Dedifferentiated amniotic fluid mesenchymal stem cell (primary cell): Measurements from ENCODE around the gene MMP28.
A peak's percentile ranks its signal among the peaks of the same experiment; 100 is the strongest.
"Not testable (repeated sequence)": the region's sequence is repeated elsewhere in the genome, so short reads cannot be mapped to it uniquely, and the experiment has no call there.

Experiments used
- DNase-seq: peaks from one replicate; pipeline ENCODE4 v3.0.0-alpha.2; 2016; ENCODE audit errors: extremely low spot score

Gene MMP28

DNA sequence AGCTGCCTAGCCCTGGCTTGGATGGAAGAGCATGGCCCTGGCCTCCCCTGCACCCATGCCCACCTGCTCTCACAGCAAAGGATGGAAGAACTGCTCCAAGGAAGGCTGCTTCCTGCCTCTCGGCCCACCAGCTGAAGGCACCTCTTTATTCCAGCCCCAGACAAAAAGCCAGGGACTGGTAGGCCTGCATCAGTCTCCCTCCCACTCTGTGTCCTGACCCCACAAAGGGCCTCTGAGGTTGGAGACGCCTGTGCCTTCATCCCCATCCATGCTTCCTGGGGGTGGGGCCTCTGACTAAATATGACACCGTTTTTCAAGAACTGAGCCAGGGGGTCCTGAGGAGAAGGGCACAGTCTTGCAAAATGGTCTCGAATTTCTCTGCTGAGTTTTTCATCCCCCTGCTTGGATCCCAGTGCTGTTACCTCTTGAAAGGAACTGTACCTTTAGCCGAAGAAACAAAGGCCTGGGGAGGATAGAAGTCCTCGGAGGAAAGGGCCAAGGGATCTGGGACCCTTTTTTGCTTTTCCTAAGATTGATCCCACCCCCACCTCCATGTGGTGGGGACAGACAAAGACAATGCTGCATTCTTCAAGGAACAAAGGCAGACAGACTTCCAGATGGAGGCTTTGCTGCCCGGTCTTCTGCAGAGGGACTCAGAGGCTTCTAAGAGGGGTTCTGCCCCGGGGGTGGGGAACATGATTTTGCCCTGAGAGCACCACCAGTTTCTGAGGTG, 29.5 kb downstream of the MMP28 start:
- DNase-seq, result no peak

GRCh38 chr17:35765086-35765710, 30.2 kb downstream of the MMP28 start:
- DNase-seq, result no peak

DNA sequence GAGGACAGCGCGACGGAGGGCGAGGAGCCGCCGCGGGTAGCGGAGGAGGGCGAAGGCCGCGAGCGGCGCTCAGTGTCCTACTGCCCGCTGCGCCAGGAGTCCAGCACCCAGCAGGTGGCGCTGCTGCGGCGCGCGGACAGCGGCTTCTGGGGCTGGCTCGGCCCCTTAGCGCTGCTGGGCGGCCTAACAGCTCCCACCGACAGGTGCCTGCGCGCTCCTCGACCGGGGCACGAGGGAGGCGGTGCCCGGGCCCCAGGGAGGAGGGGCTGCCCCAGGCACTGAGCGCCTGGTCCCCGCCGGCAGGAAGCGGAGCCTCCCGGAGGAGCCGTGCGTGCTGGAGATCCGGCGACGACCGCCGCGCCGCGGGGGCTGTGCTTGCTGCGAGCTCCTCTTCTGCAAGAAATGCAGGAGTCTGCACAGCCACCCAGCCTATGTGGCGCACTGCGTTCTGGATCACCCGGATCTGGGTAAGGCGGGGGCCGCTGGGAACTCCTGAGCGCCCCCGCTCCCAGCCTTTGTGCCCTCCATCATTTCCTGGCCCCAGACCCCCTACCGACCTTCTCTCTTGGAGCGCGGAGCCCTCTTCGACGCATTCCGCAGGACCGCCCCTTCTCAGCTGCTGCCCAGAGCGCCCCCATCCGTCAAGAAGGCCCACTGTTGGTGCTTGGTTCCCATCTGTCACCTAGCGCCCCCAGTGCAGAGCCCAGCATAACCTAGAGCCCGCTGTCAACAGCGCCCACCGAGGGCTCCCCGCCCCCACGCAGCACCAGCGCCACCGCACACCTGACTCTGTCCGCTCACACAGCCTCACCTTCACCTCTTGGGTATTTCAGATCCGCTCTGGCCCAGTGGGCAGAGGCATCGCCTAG, 31.1 kb downstream of the MMP28 start:
- peak; percentile 47 for DNase-seq

DNA sequence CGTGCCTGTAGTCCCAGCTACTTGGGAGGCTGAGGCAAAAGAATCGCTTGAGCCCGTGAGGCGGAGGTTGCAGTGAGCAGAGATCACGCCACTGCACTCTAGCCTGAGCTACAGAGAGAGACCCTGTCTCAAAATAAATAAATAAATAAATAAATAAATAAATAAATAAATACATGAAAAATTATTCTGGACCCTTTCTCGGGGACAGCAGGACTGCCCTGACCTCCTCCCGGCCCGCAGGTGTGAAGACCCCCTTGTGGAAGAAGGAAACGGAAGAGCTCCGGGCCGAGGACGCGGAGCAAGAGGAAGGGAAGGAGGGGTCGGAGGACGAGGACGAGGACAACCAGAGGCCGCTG, 31.7 kb downstream of the MMP28 start:
- DNase-seq, result no peak

DNA sequence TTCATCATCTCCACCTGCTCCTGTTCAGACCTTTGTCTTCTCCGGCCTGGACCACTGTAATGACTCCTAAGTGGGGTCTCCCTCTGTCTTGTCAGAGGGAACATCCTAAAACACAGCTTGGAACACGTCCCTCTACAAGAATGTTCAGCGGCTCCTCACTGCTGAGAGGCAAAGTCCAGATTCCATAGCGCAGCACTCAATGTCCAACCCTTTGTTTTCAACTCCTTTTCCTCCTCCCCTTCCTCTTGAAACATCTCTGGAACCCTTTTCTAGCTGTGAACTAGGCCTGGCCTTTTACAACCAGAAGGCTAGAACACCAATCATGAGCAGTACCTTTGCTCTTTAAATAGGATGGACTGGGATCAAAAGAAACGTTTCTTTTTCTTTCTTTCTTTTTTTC, 33.8 kb downstream of the MMP28 start:
- no peak for DNase-seq

DNA sequence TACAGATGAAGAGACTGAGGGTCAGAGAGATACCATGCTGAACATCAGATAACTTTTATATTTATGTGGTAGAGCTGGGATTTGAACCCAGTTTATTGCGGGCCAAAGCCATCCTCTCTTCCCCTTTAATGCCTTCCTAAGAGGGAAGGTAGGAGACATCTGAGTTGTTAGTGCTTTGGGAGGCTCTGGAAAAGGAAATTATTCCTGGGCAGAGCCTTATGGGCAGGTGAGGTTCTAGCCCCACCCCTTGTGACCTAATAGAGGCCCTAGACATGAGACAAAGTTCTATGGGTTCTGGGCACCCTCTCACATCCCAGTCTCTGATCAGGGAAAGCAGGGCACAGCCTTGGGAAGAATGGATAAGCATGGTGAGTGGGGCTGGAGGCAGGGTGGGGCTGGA, 34.9 kb downstream of the MMP28 start, which contains the start of gene C17orf50:
Gene C17orf50 (plus strand): TSS at position 301 of the 400 bp plus-strand sequence. CDS start 55 bp downstream, at position 356.
- DNase-seq, result no peak

DNA sequence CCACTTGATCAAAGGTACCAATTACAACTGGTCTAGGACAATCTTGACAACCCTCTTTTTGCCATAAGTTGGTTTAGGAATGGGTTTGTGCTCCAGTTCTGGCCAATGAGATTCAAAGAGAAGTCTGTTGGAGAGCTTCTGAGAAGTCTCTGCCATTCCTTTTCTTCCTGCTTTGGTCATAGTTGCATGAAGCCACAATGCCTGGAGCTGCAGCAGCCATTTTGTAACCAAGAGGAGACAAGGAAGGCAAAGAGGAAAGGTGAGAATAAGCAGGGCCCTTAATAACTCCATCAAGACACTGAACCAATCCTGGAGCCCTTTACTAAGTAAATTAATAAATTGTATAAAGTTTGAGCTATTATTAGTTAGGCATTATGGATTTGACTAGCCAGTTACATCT, 38.2 kb downstream of the MMP28 start:
- no peak for DNase-seq

DNA sequence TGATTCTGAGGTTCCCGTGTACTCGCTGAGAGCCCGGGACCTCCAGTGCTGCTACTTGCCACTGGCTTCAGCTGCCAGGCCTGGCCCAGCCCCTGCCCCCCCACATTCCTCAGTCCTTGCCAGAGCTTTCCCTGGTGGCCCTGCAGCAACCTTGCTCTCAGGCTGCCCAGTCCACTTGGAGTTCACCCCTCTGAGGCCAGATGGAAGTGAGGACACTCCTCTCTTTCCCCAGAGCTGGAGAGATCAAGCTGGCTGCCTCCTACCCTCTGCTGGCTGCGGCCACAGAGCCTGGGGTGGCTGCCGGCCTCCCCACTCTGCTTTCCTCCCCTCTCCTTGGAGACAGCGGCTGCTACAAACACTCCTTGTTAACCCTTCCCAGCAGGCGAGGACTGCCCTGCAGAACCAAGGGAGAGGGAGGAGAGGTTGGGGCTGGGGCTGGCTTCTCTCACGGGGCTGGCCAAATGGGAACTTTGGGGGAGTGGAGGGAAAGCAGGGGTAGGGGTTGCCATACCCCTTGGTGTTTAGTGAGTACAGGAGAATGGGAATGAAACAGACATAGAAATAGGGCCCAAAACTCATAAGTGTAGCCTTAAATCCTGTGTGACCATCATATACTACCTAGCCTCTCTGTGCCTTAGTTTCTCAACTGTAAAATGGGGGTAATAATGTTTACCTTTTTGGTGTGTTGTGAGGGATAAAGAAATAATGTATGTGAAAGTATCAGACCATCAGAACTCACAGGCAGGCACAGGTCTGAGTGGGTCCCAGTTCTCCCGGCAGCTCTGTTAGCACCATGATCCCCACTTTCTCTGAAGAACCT, 42.3 kb downstream of the MMP28 start, which contains the start of gene GAS2L2:
Gene GAS2L2 (minus strand): TSS at position 295 of the 820 bp plus-strand sequence. CDS start 389 bp downstream, outside the sequence.
- DNase-seq, result no peak

DNA sequence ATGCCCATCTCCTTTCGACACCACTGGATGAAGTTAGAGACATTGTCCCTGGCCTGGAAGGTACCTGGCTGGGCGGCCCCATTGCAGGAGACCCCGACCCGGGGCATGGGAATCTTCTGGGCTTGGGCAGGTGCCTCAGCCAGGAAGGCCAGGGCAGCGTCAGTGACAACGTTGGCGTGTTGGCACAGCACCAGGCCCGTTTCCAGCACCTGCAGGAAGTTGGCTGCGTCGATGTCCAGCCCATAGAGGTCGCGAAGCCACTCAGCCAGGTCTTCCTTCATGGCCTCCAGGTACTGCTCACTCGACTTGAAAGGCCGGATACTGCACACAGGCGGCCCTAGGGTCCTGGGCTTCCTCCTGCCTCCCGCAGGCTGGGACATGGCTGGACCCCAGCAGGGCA, 43.0 kb downstream of the MMP28 start:
- no peak for DNase-seq

GRCh38 chr17:35751541-35751940, 43.9 kb downstream of the MMP28 start:
- not testable (repeated sequence) for DNase-seq

- DNase-seq, result no peak
These were observed 44.7 kb downstream of the MMP28 start for GRCh38 chr17:35750526-35751395.

DNA sequence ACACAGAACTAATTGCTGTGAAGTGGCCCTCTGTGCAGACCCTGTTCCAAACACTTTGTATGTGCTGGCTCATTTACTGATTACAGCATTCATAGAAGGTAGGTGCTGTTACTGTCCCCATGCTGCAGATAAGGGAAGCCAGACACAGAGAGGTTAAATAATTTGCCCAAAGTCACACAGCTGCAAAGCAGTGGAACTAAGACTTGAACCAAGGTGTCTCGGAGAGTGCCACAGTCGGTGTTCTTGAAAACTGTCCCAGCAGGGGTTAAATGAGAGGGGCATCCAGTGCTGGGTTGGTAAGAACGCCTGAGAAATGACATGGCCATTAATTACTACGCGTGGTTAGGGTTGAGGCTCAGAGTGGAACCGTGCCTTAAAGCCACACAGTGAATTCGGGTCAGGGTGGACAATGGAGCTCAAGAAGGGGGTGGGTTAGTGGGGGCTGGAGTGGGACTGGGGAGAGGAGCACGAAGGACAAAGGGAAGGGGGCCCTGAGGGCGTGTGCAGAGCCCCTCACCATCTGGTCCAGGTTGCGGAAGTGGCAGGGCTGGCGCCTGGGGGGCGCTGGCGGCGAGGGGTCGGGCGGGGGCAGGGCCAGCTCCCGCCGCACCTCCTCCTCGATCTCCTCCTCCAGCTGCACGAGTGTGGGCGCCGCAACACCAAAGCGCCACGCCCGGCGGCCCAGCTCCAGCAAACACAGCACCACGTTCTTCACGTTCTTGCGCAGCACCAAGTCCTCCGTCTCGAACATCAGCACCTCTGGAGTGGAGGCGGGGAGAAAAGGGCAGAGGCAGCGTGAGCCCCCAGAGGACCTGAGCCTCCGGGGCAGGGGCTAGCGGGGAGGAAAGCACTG, 45.7 kb downstream of the MMP28 start:
- DNase-seq, result no peak

GRCh38 chr17:35748979-35749378, 46.5 kb downstream of the MMP28 start:
- DNase-seq, result no peak

GRCh38 chr17:35748341-35748841, 47.0 kb downstream of the MMP28 start:
- no peak for DNase-seq

GRCh38 chr17:35747540-35748017, 47.9 kb downstream of the MMP28 start:
- peak; percentile 77 for DNase-seq

GRCh38 chr17:35745749-35746320, 49.6 kb downstream of the MMP28 start:
- DNase-seq, result no peak

DNA sequence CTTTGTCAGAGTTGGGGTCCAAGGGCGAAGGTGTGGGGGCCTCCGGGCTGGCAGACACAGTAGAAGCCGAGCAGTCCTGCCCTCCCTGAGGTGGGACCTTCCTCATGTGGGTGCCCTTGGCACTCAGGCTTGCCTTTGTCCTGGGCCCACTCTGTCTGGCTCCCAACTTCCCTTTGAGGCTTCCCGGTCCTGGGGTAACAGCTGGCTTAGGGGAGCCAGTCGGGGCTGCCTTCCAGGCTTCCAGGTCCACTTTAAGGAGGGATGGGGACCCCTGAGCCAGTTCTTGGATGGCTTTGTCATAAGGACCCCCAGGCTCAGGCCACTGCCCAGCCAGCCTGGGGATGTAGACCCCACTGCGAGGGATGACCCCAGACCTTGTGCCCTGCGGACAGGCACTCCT, 50.2 kb downstream of the MMP28 start:
- DNase-seq, result no peak

- no peak for DNase-seq
These were observed 50.6 kb downstream of the MMP28 start for GRCh38 chr17:35744830-35745229.
